Cardiac fibroblast (primary cell): ENCODE measurements around the gene USP34.

Source experiments
- DNase-seq, 2 donors: peaks; one replicate each; pipeline versions ENCODE4 v3.0.0 to v3.0.0-alpha.2; 2010; ENCODE audit warnings: low read depth in 2 of 2
- H3K4me3 ChIP-seq, 2 donors: replicated peaks in 1 of 2; 1 replicate in 1 of 2; 2 replicates in 1 of 2; pipeline ENCODE4 v1.5.1; 2011; ENCODE audit warnings: low read depth in 2 of 2, low read length in 2 of 2, mild to moderate bottlenecking in 2 of 2, moderate library complexity in 1 of 2
- CTCF ChIP-seq: IDR thresholded peaks from one replicate; pipeline ENCODE4 v1.5.1; 2011; ENCODE audit warnings: low read depth, mild to moderate bottlenecking, low read length, inconsistent platforms

Gene USP34

DNA sequence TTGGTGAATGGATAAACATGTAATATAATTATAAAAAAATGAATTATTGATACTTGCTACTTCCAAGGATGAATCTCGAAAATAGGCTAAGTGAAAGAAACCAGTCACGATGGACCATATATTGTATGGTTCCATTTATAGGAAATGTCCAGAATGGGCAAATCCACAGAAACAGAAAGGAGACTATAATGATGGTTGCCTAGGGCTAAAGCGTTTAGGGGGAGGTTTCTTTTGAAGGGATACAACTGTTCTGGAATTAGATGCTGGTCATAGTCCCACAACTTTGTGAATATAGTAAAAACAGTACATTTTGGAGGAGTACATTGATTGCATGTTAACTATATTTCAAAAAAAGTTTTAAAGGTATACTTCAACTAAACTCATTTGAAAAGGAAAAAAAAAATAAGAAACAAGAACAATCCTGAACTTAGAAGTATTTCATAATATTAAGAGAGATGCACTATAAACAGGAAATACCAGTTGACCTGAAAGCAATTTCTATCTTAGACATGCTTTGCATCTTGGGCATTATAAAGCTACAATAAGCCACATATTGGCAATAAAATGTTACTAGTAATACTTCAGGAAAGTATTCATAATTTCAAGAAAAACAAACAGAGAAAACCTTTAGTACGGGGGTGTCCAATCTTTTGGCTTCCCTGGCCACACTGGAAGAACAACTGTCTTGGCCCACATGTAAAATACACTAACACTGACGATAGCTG, 178.9 kb downstream of the USP34 start:
- no peak for DNase-seq
- no peak overlapping the region for H3K4me3 ChIP-seq
- TF ChIP-seq CTCF = no peak

DNA sequence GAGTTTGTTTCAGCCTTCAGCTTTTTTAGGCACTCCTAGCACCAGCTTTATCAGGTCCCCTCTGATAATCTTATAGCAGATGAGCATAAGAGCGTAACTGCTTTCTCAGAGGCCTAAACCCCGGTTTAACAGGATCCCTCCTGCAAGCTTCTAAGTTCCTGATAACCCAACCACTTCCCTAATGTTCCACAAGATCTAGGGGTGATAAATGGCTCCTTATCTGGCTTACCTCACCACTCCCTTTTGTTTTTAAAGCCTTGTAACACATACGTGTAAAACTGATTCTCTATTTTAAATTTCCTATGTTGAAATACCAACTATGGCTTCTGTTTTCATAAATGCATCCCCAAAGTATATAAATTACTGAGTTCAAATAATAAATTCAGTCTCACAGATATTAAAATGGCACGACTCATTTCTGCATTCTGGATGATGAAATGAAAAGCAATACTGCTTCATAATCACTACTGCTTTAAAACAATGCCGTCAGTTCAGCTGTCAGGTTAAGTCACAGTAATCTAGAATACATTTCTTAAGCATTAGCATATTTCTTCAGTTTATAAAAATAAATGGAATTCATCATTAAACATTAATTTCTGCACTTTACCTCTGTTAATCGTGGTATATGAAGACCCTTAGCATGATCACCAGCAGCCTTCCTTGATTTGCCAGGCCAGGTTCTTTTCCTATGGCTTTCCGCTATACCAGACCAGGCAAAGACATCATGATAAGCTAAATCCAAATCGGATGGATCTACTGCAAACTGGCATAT, 182.6 kb downstream of the USP34 start:
- peak in 1 of 2 donors; percentile 22 for DNase-seq
- H3K4me3 ChIP-seq = no peak overlapping the region
- TF ChIP-seq CTCF = no peak

DNA sequence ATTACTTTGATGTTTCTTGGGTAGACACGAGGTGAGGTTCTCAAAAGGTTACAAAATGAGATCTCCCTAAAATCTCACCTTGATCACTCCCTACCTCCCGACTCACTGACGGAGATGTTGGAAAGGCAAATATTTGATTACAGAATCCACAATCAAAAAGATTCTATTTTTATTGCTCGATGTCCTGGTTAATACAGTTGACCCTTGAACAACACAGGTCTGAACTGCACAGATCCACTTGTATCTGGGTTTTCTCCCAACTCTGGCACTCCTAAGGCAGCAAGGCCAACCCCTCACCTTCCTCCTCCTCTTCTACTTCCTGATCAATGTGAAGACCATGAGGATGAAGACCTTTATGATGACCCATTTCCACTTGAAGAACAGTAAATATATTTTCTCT, 183.6 kb downstream of the USP34 start:
- no peak for TF ChIP-seq CTCF
- no peak overlapping the region for H3K4me3 ChIP-seq
- DNase-seq = no peak

GRCh38 chr2:61283443-61284160, 187.3 kb downstream of the USP34 start:
- H3K4me3 ChIP-seq = no peak overlapping the region
- no peak for TF ChIP-seq CTCF
- no peak for DNase-seq

DNA sequence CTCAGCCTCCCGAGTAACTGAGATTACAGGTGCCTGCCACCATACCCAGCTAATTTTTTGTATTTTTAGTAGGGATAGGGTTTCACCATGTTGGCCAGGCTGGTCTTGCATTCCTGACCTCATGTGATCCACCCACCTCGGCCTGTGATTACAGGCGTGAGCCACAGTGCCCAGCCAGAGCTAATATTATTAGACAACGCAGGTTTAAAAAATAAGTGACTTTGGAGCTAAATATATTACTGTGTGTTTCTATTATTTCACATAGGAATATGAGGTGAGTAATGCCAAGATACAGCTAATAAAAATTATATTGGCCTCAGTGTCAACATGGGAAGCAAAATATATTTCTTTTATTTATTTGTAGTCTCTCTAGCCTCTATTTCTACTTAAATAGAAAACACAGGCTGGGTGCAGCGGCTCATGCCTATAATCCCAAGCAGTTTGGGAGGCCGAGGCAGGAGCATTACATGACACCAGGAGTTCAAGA, 188.7 kb downstream of the USP34 start:
- no peak for DNase-seq
- no peak overlapping the region for H3K4me3 ChIP-seq
- no peak for TF ChIP-seq CTCF

- no peak for TF ChIP-seq CTCF
- H3K4me3 ChIP-seq = no peak overlapping the region
- DNase-seq = no peak
Observed at GRCh38 chr2:61281321-61281720, 189.6 kb downstream of the USP34 start.
